GM21528 (cell line): ENCODE measurements around the gene APBA2.

Source experiments
- ATAC-seq: cut with Tn5 transposase; IDR thresholded peaks from one replicate; pipeline ENCODE4 v1.9.1; 2021; ENCODE audit warnings: mild to moderate bottlenecking, moderate library complexity; ENCODE audit not compliant: unreplicated experiment, low FRiP score

APBA2 gene

DNA sequence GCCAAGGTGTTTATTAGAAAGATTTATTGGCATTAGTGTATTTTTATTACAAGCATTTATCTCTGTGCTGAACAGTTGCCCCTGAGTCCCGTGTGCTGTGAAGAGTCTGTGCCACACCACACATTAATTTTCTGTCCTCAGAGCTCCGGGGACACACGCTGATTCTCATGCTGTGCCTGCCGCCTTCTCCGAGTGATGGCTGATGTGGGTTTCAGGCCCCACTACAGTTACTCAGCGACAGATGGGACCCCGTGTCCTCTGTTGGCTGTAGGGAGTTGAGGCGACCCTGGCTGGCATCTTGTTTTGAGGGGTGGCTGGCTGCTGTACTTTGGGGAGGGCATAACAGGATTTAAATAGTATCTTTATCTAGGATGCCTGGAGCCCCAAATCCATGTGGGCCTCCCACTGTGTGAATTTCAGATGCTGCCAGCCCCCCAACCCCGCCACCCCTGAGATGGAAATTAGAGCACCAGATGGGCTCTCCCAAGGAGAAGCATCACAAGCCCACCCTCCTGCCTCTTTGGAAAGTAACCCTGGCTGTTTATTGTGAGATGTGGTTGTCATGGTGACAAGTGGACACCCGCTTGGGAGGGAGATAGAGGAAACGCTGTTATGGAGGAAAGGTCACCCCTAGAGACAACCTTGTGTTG, 185.6 kb downstream of the APBA2 start:
- no peak for ATAC-seq

- ATAC-seq, result no peak
Measured at GRCh38 chr15:29071882-29072273, 186.1 kb downstream of the APBA2 start.

DNA sequence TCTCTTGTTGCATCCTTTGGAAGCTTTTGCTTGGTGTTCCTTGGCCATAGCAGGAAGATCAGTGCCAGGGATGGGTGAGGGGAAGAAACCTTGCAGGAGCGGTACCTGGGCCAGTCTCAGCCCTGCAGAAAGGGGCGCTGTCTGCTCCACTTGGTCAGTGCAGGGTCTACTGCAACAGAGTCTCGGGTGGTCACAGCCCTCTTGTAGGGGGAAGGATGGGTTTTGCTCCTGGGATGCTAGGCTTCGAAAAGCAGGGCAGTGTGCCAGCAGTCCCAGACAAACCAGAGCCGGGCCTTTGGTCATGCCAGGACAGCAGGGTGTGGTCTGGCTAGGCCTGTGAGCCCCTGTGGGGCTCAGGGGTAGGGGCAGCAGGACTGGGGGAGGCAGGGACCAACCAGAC, 186.7 kb downstream of the APBA2 start:
- ATAC-seq, result no peak

DNA sequence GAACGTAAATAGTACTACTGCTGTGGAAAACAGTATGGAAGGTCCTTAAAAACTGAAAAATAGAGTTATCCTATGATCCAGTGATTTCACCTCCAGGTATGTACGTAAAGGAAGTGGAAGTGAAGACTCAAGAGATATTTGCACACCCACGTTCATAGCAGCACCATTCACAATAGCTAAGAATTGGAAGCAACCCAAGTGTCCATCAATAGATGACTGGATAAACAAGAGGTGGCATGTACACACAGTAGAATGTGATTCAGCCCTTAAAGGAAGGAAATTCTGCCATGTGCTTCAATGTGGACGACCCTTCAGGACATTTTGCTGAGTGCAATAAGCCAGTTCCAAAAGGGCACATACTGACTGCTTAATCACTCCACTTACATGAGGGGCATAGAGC, 188.3 kb downstream of the APBA2 start:
- ATAC-seq, result no peak

DNA sequence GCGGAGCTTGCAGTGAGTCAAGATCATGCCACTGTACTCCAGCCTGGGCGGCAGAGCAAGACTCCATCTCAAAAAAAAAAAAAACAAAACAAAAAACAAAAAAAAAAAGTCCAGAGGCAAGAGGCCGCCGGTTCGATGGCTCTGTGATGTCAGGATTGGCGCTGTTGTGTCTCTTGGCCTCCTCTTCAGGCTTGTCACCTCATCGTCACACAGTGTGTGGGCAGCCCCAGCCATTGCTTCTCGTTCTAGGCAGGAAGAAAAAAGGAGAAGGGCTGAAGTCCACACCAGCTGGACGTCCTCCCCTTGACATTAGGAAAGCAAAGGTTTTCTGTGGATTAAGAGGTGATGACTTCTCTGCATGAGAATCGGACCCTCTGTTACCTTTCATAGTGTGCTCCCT, 192.8 kb downstream of the APBA2 start:
- ATAC-seq, result no peak

GRCh38 chr15:29079479-29079878, 193.7 kb downstream of the APBA2 start:
- ATAC-seq, result no peak

DNA sequence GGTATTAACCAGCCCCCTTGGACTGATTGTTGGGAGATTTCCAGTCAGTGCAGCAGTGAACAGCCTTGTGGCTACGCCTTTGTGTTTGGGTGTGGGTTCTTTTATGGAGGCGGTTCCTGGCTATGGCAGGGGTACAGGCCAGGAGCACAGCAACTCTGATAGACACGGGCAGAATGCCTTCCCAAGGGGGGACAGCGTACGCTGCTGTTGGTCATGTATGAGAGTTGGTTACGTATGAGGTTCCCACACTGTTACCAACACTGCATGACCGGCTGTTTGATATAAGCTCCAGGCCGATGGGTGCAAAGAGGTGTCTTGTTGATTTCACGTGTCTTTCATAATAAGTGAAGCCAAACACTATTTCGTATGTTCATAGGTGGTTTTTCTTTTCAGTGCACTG, 196.0 kb downstream of the APBA2 start:
- ATAC-seq, result no peak

DNA sequence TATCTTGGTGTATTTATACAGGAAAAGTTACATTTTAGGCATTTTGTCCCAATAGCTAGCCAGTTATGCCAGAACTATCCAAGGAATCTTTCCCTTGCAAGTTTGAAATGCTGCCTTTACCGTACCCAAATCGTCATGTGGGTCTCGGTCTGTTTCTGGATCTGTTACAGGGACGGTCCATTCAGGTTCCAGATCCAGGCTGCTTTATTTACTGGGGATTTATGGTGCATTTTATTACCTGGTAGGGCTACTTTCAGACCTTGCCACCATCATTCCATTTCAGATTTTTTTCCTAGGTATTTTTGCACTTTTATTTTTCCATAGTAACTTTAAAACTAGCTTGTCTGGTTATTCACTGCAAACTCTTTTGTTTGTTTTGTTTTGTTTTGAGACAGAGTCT, 197.4 kb downstream of the APBA2 start:
- ATAC-seq, result no peak

GRCh38 chr15:29083858-29084257, 198.1 kb downstream of the APBA2 start:
- ATAC-seq, result no peak

DNA sequence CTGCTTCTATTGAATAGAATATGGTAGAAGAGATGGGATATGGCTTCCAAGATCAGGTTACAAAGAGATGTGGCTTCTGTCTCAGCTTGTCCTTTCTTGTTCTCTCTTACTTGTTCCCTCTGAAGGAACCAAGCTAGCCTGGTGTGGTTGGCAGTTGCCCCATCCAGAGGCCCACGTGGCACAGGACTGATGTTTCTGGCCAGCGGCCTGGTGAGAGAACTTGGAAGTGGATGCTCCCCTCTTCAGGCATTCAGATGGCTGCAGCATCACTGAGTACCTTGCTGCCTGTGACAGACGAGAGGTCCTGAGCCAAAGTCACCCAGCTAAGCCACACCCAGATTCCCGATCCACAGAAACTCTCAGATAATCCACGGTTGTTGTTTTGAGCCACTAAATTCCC, 200.2 kb downstream of the APBA2 start:
- ATAC-seq, result no peak

- no peak for ATAC-seq
Measured at GRCh38 chr15:29086891-29087290, 201.1 kb downstream of the APBA2 start.

DNA sequence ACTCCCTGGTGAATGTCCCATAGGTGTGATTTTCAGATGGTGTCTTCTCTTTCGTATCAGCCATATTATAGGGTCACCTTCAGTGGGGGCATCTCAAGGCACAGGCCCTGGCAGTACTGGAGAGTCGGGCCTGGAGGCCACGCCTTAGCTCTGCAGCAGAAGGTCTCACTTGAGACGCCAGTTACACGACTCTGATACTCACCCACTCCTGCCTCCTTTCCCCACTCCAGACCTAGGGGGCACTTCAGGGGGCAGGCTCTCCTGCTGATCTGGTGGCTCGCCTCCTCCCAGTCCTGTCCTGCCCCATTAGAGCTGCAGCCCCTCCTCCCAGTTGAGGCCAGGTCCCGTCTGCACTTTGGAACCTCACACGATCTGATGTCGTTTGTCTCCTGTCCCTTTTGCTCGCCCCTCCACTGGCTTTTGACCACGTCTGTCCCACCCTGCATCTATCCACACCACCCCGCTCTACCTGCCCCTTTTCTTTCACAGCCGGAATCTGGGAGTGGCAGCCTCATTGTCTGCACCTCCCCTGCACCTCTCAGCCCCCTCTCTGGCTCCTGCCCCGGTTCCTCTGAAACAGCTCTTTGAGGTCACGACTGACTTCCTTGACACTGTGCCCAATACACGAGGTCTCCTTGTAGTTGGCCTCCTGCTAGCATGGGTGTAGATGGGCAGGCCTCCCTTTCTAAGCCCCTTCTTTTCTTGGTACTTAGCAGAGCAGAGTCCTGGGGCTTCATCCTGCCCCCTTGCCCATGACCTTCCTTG, 201.9 kb downstream of the APBA2 start:
- no peak for ATAC-seq

GRCh38 chr15:29088666-29089065, 202.9 kb downstream of the APBA2 start:
- ATAC-seq, result no peak

GRCh38 chr15:29089731-29090616, 204.2 kb downstream of the APBA2 start:
- ATAC-seq, result no peak

DNA sequence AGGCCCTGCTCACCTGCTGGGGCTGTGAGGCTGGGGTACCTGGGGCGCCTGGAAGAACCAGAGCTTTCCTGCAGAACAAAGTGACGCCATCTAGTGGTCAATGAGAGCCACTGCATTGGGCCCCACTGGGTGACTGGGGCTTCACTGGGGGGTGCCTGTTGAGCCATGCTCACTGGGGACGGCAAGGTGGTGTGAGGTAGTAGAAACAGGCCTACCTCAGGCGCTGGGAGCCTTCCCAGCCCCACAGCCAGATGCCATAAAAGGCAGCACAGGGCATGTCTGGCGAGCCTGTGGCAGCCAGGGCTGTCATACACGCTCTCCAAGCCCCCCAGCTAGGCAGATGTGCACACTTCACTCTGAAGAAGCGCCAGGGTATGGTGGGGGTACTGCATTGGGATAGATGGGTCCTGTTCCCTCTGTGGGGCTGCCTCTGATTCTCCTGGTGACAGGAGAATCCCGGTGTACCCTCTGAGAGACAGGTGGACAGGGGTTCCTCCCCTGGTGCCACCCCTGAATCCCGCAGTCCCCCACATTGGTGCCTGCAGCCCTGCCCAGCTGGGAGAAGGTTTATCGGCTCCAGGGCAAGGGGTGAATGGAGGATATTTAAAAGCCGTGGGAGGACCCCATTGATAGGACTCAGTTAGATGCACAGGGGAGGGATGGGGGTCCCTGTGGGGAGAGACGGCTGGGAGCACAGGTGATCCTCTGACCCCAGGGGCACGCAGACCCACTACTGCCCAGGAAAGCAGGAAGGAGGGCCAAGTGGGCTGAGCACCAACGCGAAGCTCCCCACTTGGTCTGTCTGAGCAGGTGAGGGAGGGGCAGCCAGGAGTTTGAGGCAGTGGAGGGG, 205.1 kb downstream of the APBA2 start:
- ATAC-seq, result no peak

DNA sequence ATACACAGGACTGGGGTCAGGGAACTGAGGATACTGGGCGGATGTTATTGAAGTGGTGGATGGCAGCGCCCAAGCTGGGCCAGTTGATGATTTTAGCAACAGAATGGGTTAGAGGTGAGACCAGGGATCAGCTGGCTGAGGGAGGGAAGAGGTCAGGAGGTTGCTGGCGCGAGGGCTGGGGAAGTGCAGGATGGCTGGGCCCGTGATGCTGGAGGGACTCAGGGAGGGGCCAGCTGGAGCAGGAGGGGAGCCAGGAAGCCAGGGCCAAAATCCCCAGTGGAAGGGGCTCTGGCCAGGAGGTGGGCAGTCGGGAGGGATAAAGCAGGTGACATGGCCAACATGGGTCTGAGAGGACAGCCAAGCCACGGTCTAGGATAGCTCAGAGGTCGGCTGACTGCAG, 205.9 kb downstream of the APBA2 start:
- ATAC-seq, result no peak

DNA sequence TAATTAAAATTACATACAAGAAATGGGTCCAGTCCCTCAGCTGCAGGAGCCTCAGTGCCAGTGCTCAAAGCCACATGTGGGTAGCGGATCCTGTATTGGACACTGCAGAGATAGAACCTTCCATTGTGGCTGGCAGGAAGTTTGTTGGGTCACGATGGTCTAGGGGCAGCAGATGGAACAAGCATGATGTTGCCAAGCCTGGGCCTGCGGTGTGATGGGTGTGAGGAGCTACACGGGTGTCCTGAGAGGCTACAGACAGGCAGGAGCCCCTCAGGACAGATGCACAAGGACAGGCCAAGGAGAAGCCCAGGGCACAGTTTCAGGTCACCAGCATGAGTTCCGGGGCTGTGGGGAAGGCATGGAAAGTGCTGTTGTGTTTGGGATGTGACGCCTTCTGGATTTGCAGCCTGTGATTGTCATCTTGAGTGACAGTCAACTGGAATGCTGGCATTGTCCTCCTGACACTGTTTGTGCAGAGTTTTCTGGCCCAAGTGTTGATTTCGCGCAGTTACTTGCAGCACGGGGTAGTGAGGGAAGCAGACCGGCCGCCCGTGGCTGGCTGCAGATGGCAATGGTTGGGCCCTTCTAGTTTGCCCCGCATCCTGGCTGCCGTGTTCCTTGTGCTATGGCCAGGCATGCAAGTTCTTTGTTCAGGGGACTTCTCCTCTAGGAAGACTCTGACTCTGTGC, 206.7 kb downstream of the APBA2 start:
- ATAC-seq, result no peak

DNA sequence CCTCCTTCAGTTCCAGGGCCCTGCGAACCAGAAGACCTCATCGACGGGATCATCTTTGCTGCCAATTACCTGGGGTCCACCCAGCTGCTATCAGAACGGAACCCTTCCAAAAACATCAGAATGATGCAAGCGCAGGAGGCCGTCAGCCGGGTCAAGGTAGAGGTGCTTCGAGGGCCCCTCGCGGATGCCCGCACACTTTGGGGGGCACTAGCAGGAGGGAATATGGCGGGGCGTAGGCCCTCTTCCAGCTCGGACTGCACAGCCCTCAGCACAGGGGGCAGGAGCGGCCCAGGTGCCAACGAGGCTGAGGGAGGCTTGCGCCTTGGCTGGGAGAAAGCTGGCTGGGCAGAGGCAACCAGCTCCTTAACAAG, 207.3 kb downstream of the APBA2 start:
- no peak for ATAC-seq

GRCh38 chr15:29093696-29094343, 208.0 kb downstream of the APBA2 start:
- no peak for ATAC-seq
